GM12878 (cell line): Measurements from ENCODE around the gene PAK2. TPM values are rescaled to one million over a fixed set of nuclear protein-coding genes. Genes with fewer than 3 reads are reported as not detected.

ENCODE experiments used
- ATAC-seq: fragments of 200-7000 bp; cut with Tn5 transposase; 3 replicates; pipeline ENCODE4 v1.9.1; 2020; ENCODE audit warnings: mild to moderate bottlenecking, moderate library complexity
- BruUV-seq: library from RNA; stranded (reverse); fragments of 400-500 nt; replicated peaks from 2 replicates; lab custom pipeline; 2021; lab: Mats Ljungman, UMichigan
- CTCF ChIA-PET: fragments of 300-600 bp; sonication (Branson Sonifier 250); formaldehyde crosslinking; extraction: SDS; loops from one replicate; lab custom pipeline; 2021; ENCODE audit warnings: inconsistent platforms; lab: Yijun Ruan, JAX
- POLR2A ChIA-PET: fragments of 350-600 bp; formaldehyde crosslinking; extraction: SDS; loops from one replicate; lab custom pipeline; 2021; ENCODE audit warnings: inconsistent platforms; lab: Charles Lee
- RAD21 ChIA-PET: fragments of 300-600 bp; sonication (Branson Sonifier 250); formaldehyde crosslinking; loops from one replicate; lab custom pipeline; 2023; ENCODE audit warnings: antibody characterized with exemption; ENCODE audit not compliant: unreplicated experiment; lab: Charles Lee
- SMC1A ChIA-PET: fragments of 300-600 bp; sonication (Branson Sonifier 250); formaldehyde crosslinking; loops from one replicate; lab custom pipeline; 2023; ENCODE audit not compliant: unreplicated experiment, uncharacterized antibody; lab: Charles Lee
- DNase-seq: peaks from one replicate; pipeline ENCODE4 v3.0.0-alpha.2; 2011; ENCODE audit warnings: low read depth, low spot score
- FAIRE-seq: peaks from 3 replicates; lab custom pipeline; 2011; peaks lifted over from hg19 to GRCh38; lab: Jason Lieb, UNC
- H2AFZ ChIP-seq: 2 replicates; pipeline ENCODE4 v1.6.0; 2011; ENCODE audit warnings: low read depth, low read length, control low read depth; ENCODE audit not compliant: control insufficient read depth
- H3K27ac ChIP-seq: 2 replicates; pipeline ENCODE4 v1.5.1; 2011; ENCODE audit warnings: control low read depth; ENCODE audit not compliant: control insufficient read depth, insufficient read depth
- H3K27me3 ChIP-seq, 2 experiments: replicated peaks in 1 of 2; 2 replicates each; pipeline versions ENCODE4 v1.6.0 to v1.6.1; 2011; ENCODE audit warnings: low read length in 1 of 2; ENCODE audit not compliant: control insufficient read depth in 2 of 2, insufficient read depth in 2 of 2
- H3K36me3 ChIP-seq, 2 experiments: 2 replicates each; pipeline ENCODE4 v1.5.1; 2011; ENCODE audit warnings: low read length in 1 of 2; ENCODE audit not compliant: control insufficient read depth in 2 of 2, insufficient read depth in 2 of 2
- H3K4me1 ChIP-seq: 2 replicates; pipeline ENCODE4 v1.6.1; 2011; ENCODE audit warnings: mild to moderate bottlenecking, low read length, moderate library complexity, mixed read lengths; ENCODE audit not compliant: control insufficient read depth, insufficient read depth
- H3K4me2 ChIP-seq: 2 replicates; pipeline ENCODE4 v1.6.0; 2011; ENCODE audit warnings: control low read depth; ENCODE audit not compliant: control insufficient read depth, insufficient read depth
- H3K4me3 ChIP-seq: fragments of 200-600 bp; sonication (generic); 2 replicates; pipeline ENCODE4 v1.5.1; 2016
- H3K79me2 ChIP-seq: 2 replicates; pipeline ENCODE4 v1.6.0; 2011; ENCODE audit warnings: low read length; ENCODE audit not compliant: control insufficient read depth, insufficient read depth
- H3K9ac ChIP-seq: 2 replicates; pipeline ENCODE4 v1.8.0; 2011; ENCODE audit warnings: low read length, control low read depth, mixed read lengths; ENCODE audit not compliant: control insufficient read depth, insufficient read depth
- H3K9me3 ChIP-seq: replicated peaks from 3 replicates; pipeline ENCODE4 v1.5.1; 2011; ENCODE audit warnings: mild to moderate bottlenecking, low read length; ENCODE audit not compliant: control insufficient read depth, insufficient read depth
- H4K20me1 ChIP-seq: 2 replicates; pipeline ENCODE4 v1.6.0; 2011; ENCODE audit not compliant: control insufficient read depth, insufficient read depth
- BHLHE40 ChIP-seq, 2 experiments: fragments of 450-650 bp in 1 of 2; IDR thresholded peaks; 2 replicates each; pipeline ENCODE4 v1.6.1; 2011 to 2017; ENCODE audit warnings: low read depth in 2 of 2, borderline replicate concordance in 1 of 2, improper control_type of control experiment in 1 of 2, low read length in 1 of 2, mild to moderate bottlenecking in 1 of 2
- BMI1 ChIP-seq: fragments of 450-650 bp; IDR thresholded peaks from 2 replicates; pipeline ENCODE4 v1.6.1; 2016; ENCODE audit warnings: mild to moderate bottlenecking, moderate library complexity, borderline replicate concordance
- CBFB ChIP-seq: IDR thresholded peaks from 2 replicates; pipeline ENCODE4 v1.6.1; 2016; ENCODE audit warnings: antibody characterized with exemption, low read depth
- ESRRA ChIP-seq: IDR thresholded peaks from 2 replicates; pipeline ENCODE4 v1.6.1; 2012; ENCODE audit warnings: mild to moderate bottlenecking, low read length, improper control_type of control experiment
- GATAD2B ChIP-seq: fragments of 450-650 bp; conservative IDR thresholded peaks from 2 replicates; pipeline ENCODE4 v1.6.1; 2017; ENCODE audit warnings: low read depth, mild to moderate bottlenecking, moderate library complexity
- HDAC2 ChIP-seq: fragments of 200-600 bp; sonication (generic); IDR thresholded peaks from 2 replicates; pipeline ENCODE4 v1.6.1; 2017
- SPI1 ChIP-seq: IDR thresholded peaks from 2 replicates; pipeline ENCODE4 v1.6.1; 2011; ENCODE audit warnings: low read depth, mild to moderate bottlenecking, low read length, moderate library complexity, borderline replicate concordance; ENCODE audit not compliant: insufficient read depth
- SUPT20H ChIP-seq: IDR thresholded peaks from 2 replicates; pipeline ENCODE4 v1.6.1; 2011; ENCODE audit warnings: low read depth, mild to moderate bottlenecking, low read length, moderate library complexity, borderline replicate concordance; ENCODE audit not compliant: control insufficient read depth
- TARDBP ChIP-seq: IDR thresholded peaks from 2 replicates; pipeline ENCODE4 v1.6.1; 2016; ENCODE audit warnings: borderline replicate concordance
- TCF12 ChIP-seq: IDR thresholded peaks from 2 replicates; pipeline ENCODE4 v1.6.1; 2011; ENCODE audit warnings: low read depth, mild to moderate bottlenecking, low read length
- WGBS: methylation state at CpG from one replicate; pipeline ENCODE4 v1.1.6; 2016; ENCODE audit warnings: low lambda C conversion rate; ENCODE audit not compliant: insufficient replicate concordance, insufficient coverage; ENCODE audit errors: missing lambda C conversion rate; 5-methylcytosine and 5-hydroxymethylcytosine counted together
- in situ Hi-C: fragments of 300-500 bp; cut with MboI; formaldehyde crosslinking; loops from 9 replicates; pipeline ENCODE4 v1.14.3; 2018; ENCODE audit warnings: mixed read lengths
- intact Hi-C: fragments of 100-400 bp; cut with micrococcal nuclease; formaldehyde crosslinking; loops from one replicate; pipeline ENCODE4 v1.14.2; 2022; ENCODE audit not compliant: unreplicated experiment
- polyA plus RNA-seq, 11 experiments: library from polyadenylated mRNA; depleted of rRNA in 4 of 11; unstranded in 6 of 11; stranded (reverse) in 5 of 11; fragments of >200 nt; fragmentation: Nextera tagmentation in 4 of 11; fragmentation: Illumina TruSeq in 1 of 11; extraction: Ambion mirVana in 4 of 11; extraction: Trizol in 1 of 11; gene quantifications; 1 replicate in 1 of 11; 2 replicates in 10 of 11; pipeline versions ENCODE4 v1.2.1 to v1.2.3, GENCODE V29; 2011 to 2016; ENCODE audit warnings: inconsistent platforms in 2 of 11, missing spikeins in 2 of 11, low read depth in 1 of 11
- total RNA-seq, 4 experiments: library from RNA; depleted of rRNA in 3 of 4; stranded (reverse); fragments of >200 nt in 3 of 4; fragmentation: Illumina TruSeq in 1 of 4; extraction: Trizol in 1 of 4; gene quantifications; 2 replicates each; pipeline versions ENCODE4 v1.2.1 to v1.2.3, GENCODE V29; 2013 to 2021
- TF ChIP-seq, protein P1 (sequence below): IDR thresholded peaks from 2 replicates; pipeline ENCODE4 v1.6.1; 2011; ENCODE audit warnings: low read depth, mild to moderate bottlenecking, low read length, moderate library complexity, borderline replicate concordance; ENCODE audit errors: extremely low read depth
- TF ChIP-seq, protein P2 (sequence below): fragments of 450-650 bp; IDR thresholded peaks from 2 replicates; pipeline ENCODE4 v1.6.1; 2016; ENCODE audit warnings: mild to moderate bottlenecking
- TF ChIP-seq, protein P3 (sequence below): fragments of 450-650 bp; IDR thresholded peaks from 2 replicates; pipeline ENCODE4 v1.6.1; 2014; ENCODE audit warnings: mild to moderate bottlenecking
- TF ChIP-seq, protein P4 (sequence below): fragments of 450-650 bp; IDR thresholded peaks from 2 replicates; pipeline ENCODE4 v1.6.1; 2016; ENCODE audit warnings: mild to moderate bottlenecking

The PAK2 gene
- total and polyA plus RNA-seq, 10 of the 15 experiments (the other 5 are each of a cell fraction or from before 2014, with no cell fraction given) = 9.0 to 59.1 (median 27.0) TPM

DNA sequence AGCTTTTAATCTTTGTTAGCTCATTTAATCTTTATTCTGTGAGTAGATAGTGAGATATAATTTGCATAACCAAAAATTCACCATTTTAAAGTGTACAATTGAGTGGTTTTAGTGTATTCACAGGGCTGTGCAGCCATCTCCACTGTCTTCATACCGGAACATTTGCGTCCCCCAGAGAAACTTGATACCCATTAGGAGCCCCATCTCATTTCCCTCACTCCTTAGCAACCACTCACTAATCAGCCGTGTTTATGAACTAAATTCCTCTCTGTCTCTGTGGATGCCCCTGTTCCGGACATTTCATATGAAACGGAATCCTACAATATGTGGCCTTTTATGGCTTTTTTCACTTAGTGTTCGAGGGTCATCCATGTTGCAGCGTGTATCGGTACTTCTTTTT lies 38.2 kb downstream of the PAK2 start:
- WGBS = 95% methylated on average over 8 of the region's 8 CpGs
- in situ Hi-C loops = no loop called here
- H3K4me1 ChIP-seq = no peaks in the 10 kb centered on the region

DNA sequence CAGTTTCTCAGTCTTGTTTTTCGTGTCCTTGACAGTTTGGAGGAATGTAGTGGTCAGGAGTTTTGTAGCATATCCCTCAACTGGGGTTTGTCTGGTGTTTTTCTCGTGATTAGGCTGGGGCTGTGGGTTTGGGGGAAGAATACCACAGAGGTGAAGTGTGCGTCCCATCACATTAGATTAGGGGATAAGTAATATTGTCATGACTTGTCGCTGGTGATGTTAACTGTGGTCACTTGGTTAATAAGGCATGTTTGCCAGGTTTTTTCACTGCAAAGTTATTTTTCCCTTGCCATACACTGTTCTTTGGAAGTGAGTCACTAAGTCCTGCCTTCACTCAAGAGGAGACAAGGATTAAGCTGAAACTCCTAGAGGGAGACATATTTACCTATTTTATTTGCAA lies 39.1 kb downstream of the PAK2 start:
- H3K79me2 ChIP-seq = peaks cover 52% of the 10 kb centered on the region
- no peaks in the 10 kb centered on the region for H3K4me1 ChIP-seq
- ATAC-seq (no peak), FAIRE-seq (no peak), DNase-seq (no peak)
- H3K9me3 ChIP-seq = peaks cover 21% of the 10 kb centered on the region
- no peak overlapping the region for H3K4me2 ChIP-seq
- POLR2A ChIA-PET = no interaction called here
- peaks cover 2 to 20% of the 10 kb centered on the region in 2 experiments for H3K36me3 ChIP-seq
- intact Hi-C loops (no loop called here), in situ Hi-C loops (no loop called here)
- CTCF ChIA-PET = no interaction called here
- H3K27ac ChIP-seq = no peak overlapping the region
- no peaks in the 10 kb centered on the region for H3K27me3 ChIP-seq
- H3K9ac ChIP-seq = no peak overlapping the region
- BruUV-seq = no TSS peak
- SMC1A ChIA-PET = interaction anchor here (0.6 kb wide), 1 partner anchor 454 kb away, joined by 3 read pairs; no protein-coding TSS in a partner anchor
- WGBS = 97% methylated on average over 4 of the region's 4 CpGs
- RAD21 ChIA-PET = no interaction called here
- H3K4me3 ChIP-seq = no peak overlapping the region
- H2AFZ ChIP-seq = no peak overlapping the region
- H4K20me1 ChIP-seq = no peaks in the 10 kb centered on the region
- TF ChIP-seq SPI1 (no peak), SUPT20H (no peak), BHLHE40 (IDR thresholded peaks at IDR 0.05; ENCODE audit: borderline replicate concordance in 1 of 2, low read depth in 2 of 2, low read length in 1 of 2) (no peak), TARDBP (no peak), BMI1 (no peak), ESRRA (no peak), GATAD2B (no peak), TCF12 (no peak), CBFB (no peak)
- TF ChIP-seq, protein P1, sequence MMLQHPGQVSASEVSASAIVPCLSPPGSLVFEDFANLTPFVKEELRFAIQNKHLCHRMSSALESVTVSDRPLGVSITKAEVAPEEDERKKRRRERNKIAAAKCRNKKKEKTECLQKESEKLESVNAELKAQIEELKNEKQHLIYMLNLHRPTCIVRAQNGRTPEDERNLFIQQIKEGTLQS = no peak
- TF ChIP-seq, protein P2, sequence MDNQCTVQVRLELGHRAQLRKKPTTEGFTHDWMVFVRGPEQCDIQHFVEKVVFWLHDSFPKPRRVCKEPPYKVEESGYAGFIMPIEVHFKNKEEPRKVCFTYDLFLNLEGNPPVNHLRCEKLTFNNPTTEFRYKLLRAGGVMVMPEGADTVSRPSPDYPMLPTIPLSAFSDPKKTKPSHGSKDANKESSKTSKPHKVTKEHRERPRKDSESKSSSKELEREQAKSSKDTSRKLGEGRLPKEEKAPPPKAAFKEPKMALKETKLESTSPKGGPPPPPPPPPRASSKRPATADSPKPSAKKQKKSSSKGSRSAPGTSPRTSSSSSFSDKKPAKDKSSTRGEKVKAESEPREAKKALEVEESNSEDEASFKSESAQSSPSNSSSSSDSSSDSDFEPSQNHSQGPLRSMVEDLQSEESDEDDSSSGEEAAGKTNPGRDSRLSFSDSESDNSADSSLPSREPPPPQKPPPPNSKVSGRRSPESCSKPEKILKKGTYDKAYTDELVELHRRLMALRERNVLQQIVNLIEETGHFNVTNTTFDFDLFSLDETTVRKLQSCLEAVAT = no peak
- TF ChIP-seq, protein P3, sequence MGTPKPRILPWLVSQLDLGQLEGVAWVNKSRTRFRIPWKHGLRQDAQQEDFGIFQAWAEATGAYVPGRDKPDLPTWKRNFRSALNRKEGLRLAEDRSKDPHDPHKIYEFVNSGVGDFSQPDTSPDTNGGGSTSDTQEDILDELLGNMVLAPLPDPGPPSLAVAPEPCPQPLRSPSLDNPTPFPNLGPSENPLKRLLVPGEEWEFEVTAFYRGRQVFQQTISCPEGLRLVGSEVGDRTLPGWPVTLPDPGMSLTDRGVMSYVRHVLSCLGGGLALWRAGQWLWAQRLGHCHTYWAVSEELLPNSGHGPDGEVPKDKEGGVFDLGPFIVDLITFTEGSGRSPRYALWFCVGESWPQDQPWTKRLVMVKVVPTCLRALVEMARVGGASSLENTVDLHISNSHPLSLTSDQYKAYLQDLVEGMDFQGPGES = no peak

More for the DNA sequence above, 38.2 kb downstream of the PAK2 start:
- Histone ChIP-seq H3K9me3 (peaks cover 21% of the 10 kb centered on the region), H3K4me2 (no peak overlapping the region), H3K79me2 (peaks cover 57% of the 10 kb centered on the region), H3K9ac (no peak overlapping the region), H3K36me3 (peaks cover 2 to 12% of the 10 kb centered on the region in 2 experiments), H4K20me1 (no peaks in the 10 kb centered on the region), H3K27ac (no peak overlapping the region), H3K27me3 (no peaks in the 10 kb centered on the region), H2AFZ (no peak overlapping the region), H3K4me3 (no peak overlapping the region)
- SMC1A ChIA-PET = interaction anchor here (0.6 kb wide), 1 partner anchor 97 kb away, joined by 3 read pairs; no protein-coding TSS in a partner anchor
- no peak for DNase-seq
- BruUV-seq = no TSS peak
- ATAC-seq = no peak
- no peak for FAIRE-seq
- RAD21 ChIA-PET = no interaction called here
- POLR2A ChIA-PET = no interaction called here
- intact Hi-C loops = no loop called here
- no peak for TF ChIP-seq HDAC2
- TF ChIP-seq, protein P4, sequence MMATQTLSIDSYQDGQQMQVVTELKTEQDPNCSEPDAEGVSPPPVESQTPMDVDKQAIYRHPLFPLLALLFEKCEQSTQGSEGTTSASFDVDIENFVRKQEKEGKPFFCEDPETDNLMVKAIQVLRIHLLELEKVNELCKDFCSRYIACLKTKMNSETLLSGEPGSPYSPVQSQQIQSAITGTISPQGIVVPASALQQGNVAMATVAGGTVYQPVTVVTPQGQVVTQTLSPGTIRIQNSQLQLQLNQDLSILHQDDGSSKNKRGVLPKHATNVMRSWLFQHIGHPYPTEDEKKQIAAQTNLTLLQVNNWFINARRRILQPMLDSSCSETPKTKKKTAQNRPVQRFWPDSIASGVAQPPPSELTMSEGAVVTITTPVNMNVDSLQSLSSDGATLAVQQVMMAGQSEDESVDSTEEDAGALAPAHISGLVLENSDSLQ = no peak
- CTCF ChIA-PET = no interaction called here
